ENCODE results near the gene PPP1R36.
"Not testable (repeated sequence)": the region's sequence is repeated elsewhere in the genome, so short reads cannot be mapped to it uniquely, and the experiment has no call there.

DNA sequence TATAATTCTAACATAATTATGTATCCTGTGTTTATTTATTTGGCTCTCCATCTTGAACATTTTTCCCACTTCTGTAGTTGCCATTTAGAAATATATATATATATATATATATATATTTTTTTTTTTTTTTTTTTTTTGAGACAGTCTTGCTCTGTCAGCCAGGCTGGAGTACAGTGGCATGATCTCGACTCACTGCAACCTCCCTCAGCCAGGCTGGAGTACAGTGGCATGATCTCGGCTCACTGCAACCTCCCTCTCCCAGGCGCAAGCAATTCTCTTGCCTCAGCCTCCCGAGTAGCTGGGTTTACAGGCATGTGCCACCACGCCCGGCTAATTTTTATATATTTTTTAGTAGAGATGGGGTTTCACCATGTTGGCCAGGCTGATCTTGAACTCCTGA is 32.1 kb upstream of the PPP1R36 start:
- not testable (repeated sequence) for TF ChIP-seq POLR2AphosphoS5 (IDR thresholded peaks at IDR 0.05; ENCODE audit: borderline replicate concordance, low read depth, low read length); EZH2 (IDR thresholded peaks at IDR 0.05); FOXP2 (optimal IDR thresholded peaks at IDR 0.05; ENCODE audit: control extremely low read depth, extremely low read length, insufficient read depth)

Data from SK-N-MC (cell line).